Osteoblast (primary cell): Measurements from ENCODE around the gene CENPT. TPM values are rescaled to one million over a fixed set of nuclear protein-coding genes. Genes with fewer than 3 reads are reported as not detected.
A peak's percentile ranks its signal among the peaks of the same experiment; 100 is the strongest.

Experiments used
- DNase-seq: peaks from one replicate; pipeline ENCODE4 v3.0.0; 2011; ENCODE audit warnings: low spot score, mixed read lengths; ENCODE audit not compliant: insufficient read length; ENCODE audit errors: missing footprints
- H2AFZ ChIP-seq: 2 replicates; pipeline ENCODE4 v1.6.0; 2011; ENCODE audit warnings: mild to moderate bottlenecking, low read length
- H3K27ac ChIP-seq: 2 replicates; pipeline ENCODE4 v1.5.1; 2011; ENCODE audit warnings: mild to moderate bottlenecking, low read depth, low read length, moderate library complexity
- H3K27me3 ChIP-seq: 2 replicates; pipeline ENCODE4 v1.6.0; 2012; ENCODE audit warnings: mild to moderate bottlenecking, control low read depth, inconsistent platforms, low read length, moderate library complexity; ENCODE audit not compliant: insufficient read depth
- H3K36me3 ChIP-seq: 2 replicates; pipeline ENCODE4 v1.5.1; 2011; ENCODE audit warnings: mild to moderate bottlenecking, low read length, control low read depth, moderate library complexity; ENCODE audit not compliant: insufficient read depth
- H3K4me1 ChIP-seq: 2 replicates; pipeline ENCODE4 v1.5.1; 2011; ENCODE audit warnings: mild to moderate bottlenecking, low read length, control low read depth, moderate library complexity; ENCODE audit not compliant: insufficient read depth
- H3K4me2 ChIP-seq: 2 replicates; pipeline ENCODE4 v1.6.0; 2011; ENCODE audit warnings: mild to moderate bottlenecking, low read length; ENCODE audit not compliant: insufficient read depth
- H3K4me3 ChIP-seq: fragments of 200-600 bp; sonication (generic); 3 replicates; pipeline ENCODE4 v1.5.1; 2012; ENCODE audit warnings: mild to moderate bottlenecking, low read length, inconsistent platforms; ENCODE audit not compliant: insufficient read depth
- H3K79me2 ChIP-seq: 2 replicates; pipeline ENCODE4 v1.6.0; 2012; ENCODE audit warnings: mild to moderate bottlenecking, low read length, control low read depth, inconsistent platforms; ENCODE audit not compliant: insufficient read depth
- H3K9me3 ChIP-seq: 2 replicates; pipeline ENCODE4 v1.5.1; 2011; ENCODE audit warnings: low read depth, low read length, control low read depth
- H4K20me1 ChIP-seq: 2 replicates; pipeline ENCODE4 v1.6.0; 2012; ENCODE audit warnings: mild to moderate bottlenecking, low read length, control low read depth; ENCODE audit not compliant: insufficient read depth
- CTCF ChIP-seq: IDR thresholded peaks from 2 replicates; pipeline ENCODE4 v1.5.1; 2011; ENCODE audit warnings: mild to moderate bottlenecking, low read depth, low read length, moderate library complexity; ENCODE audit errors: extremely low read depth
- total RNA-seq: library from RNA; depleted of rRNA; stranded (reverse); fragments of >200 nt; gene quantifications from 2 replicates; pipeline ENCODE4 v1.2.3, GENCODE V29; 2012

CENPT gene
- total RNA-seq, 1 donor, result 24.2 TPM

GRCh38 chr16:67885976-67886375 is 38.5 kb upstream of the CENPT start:
- Histone ChIP-seq H3K79me2 (no peaks in the 10 kb centered on the region), H2AFZ (no peak overlapping the region), H3K4me3 (no peak overlapping the region), H3K27ac (no peak overlapping the region), H3K4me1 (peaks cover 8% of the 10 kb centered on the region), H4K20me1 (peaks cover 25% of the 10 kb centered on the region), H3K36me3 (peaks cover 32% of the 10 kb centered on the region), H3K4me2 (no peak overlapping the region), H3K9me3 (no peaks in the 10 kb centered on the region), H3K27me3 (no peaks in the 10 kb centered on the region)
- no peak for TF ChIP-seq CTCF
- DNase-seq, result peak; percentile 37

GRCh38 chr16:67885545-67885944 is 38.1 kb upstream of the CENPT start:
- Histone ChIP-seq H3K79me2 (no peaks in the 10 kb centered on the region), H3K36me3 (peaks cover 37% of the 10 kb centered on the region), H2AFZ (no peak overlapping the region), H4K20me1 (peaks cover 25% of the 10 kb centered on the region), H3K9me3 (no peaks in the 10 kb centered on the region), H3K27me3 (no peaks in the 10 kb centered on the region), H3K27ac (no peak overlapping the region), H3K4me3 (no peak overlapping the region), H3K4me2 (no peak overlapping the region), H3K4me1 (peaks cover 8% of the 10 kb centered on the region)
- DNase-seq, result peak; percentile 46
- TF ChIP-seq CTCF, result no peak

GRCh38 chr16:67884684-67885083 is 37.2 kb upstream of the CENPT start, which contains the start of gene NRN1L:
Gene NRN1L, plus strand, starts transcription at chr16:67884885. Its CDS starts 19 bp downstream, at chr16:67884904.
- Histone ChIP-seq H3K79me2 (no peaks in the 10 kb centered on the region), H4K20me1 (peaks cover 28% of the 10 kb centered on the region)

GRCh38 chr16:67883872-67884261 is 36.4 kb upstream of the CENPT start:
- peak; percentile 99 for DNase-seq
- no peak overlapping the region for H2AFZ ChIP-seq

More at GRCh38 chr16:67884684-67885083, 37.2 kb upstream of the CENPT start, which contains the start of gene NRN1L:
- Histone ChIP-seq H3K27ac (peak within 1 kb of the TSS; percentile 28), H3K4me2 (peak within 1 kb of the TSS; percentile 36), H3K4me1 (peaks cover 8% of the 10 kb centered on the region), H3K9me3 (no peaks in the 10 kb centered on the region), H3K27me3 (no peaks in the 10 kb centered on the region), H3K4me3 (no peak within 1 kb of the TSS), H2AFZ (no peak within 1 kb of the TSS), H3K36me3 (peaks cover 45% of the 10 kb centered on the region)
- TF ChIP-seq CTCF, result no peak
- DNase-seq, result peak; percentile 99

More at GRCh38 chr16:67883872-67884261, 36.4 kb upstream of the CENPT start:
- Histone ChIP-seq H4K20me1 (peaks cover 30% of the 10 kb centered on the region), H3K79me2 (no peaks in the 10 kb centered on the region), H3K27me3 (no peaks in the 10 kb centered on the region), H3K27ac (no peak overlapping the region), H3K9me3 (no peaks in the 10 kb centered on the region), H3K4me2 (no peak overlapping the region), H3K36me3 (peaks cover 54% of the 10 kb centered on the region), H3K4me3 (no peak overlapping the region), H3K4me1 (peaks cover 8% of the 10 kb centered on the region)
- peak; percentile 84 for TF ChIP-seq CTCF
